T-cell (primary cell): ENCODE results near the gene GFOD1. TPM values are rescaled to one million over a fixed set of nuclear protein-coding genes. Genes with fewer than 3 reads are reported as not detected.

ENCODE experiments used
- ATAC-seq, 4 experiments: fragments of 200-7000 bp in 3 of 4; fragments of 150-1000 bp in 1 of 4; cut with Tn5 transposase; replicated peaks in 1 of 4; 1 replicate in 3 of 4; 2 replicates in 1 of 4; pipeline ENCODE4 v1.10.0; 2021; ENCODE audit warnings: moderate library complexity in 3 of 4, mild to moderate bottlenecking in 2 of 4, moderate number of reproducible peaks in 1 of 4
- CTCF ChIA-PET, 2 donors: fragments of 300-600 bp; sonication (Branson Sonifier 250); formaldehyde crosslinking; loops; one replicate each; lab custom pipeline; 2022; ENCODE audit warnings: antibody characterized with exemption in 2 of 2; lab: Charles Lee
- POLR2A ChIA-PET, 2 donors: fragments of 300-600 bp; sonication (Branson Sonifier 250); formaldehyde crosslinking; loops; one replicate each; lab custom pipeline; 2022; ENCODE audit warnings: antibody characterized with exemption in 2 of 2; lab: Charles Lee
- DNase-seq, 35 experiments: peaks; one replicate each; pipeline versions ENCODE4 v3.0.0 to v3.0.0-alpha.2; 2013 to 2023
- H3K27ac ChIP-seq: one replicate; pipeline ENCODE4 v1.5.1; 2013; ENCODE audit warnings: low read length
- H3K27me3 ChIP-seq, 2 experiments: replicated peaks in 1 of 2; 1 replicate in 1 of 2; 2 replicates in 1 of 2; pipeline versions ENCODE4 v1.6.1 to v1.7.0; 2013; ENCODE audit warnings: low read length in 1 of 2, mixed read lengths in 1 of 2; ENCODE audit not compliant: control insufficient read depth in 2 of 2, insufficient read depth in 2 of 2; ENCODE audit errors: extremely low read depth in 1 of 2
- H3K36me3 ChIP-seq, 2 donors: 1 replicate in 1 of 2; 2 replicates in 1 of 2; pipeline versions ENCODE4 v1.6.1 to v1.7.0; 2013; ENCODE audit warnings: low read length in 1 of 2; ENCODE audit not compliant: control insufficient read depth in 2 of 2, insufficient read depth in 1 of 2; ENCODE audit errors: extremely low read depth in 1 of 2
- H3K4me1 ChIP-seq, 2 experiments: 1 replicate in 1 of 2; 2 replicates in 1 of 2; pipeline versions ENCODE4 v1.6.1 to v1.7.0; 2013; ENCODE audit warnings: low read length in 2 of 2, mixed read lengths in 1 of 2; ENCODE audit not compliant: insufficient read depth in 2 of 2, control insufficient read depth in 1 of 2; ENCODE audit errors: extremely low read depth in 1 of 2
- H3K4me3 ChIP-seq, 2 donors: 1 replicate in 1 of 2; 2 replicates in 1 of 2; pipeline versions ENCODE4 v1.5.1 to v1.7.0; 2013; ENCODE audit warnings: mild to moderate bottlenecking in 2 of 2, low read length in 1 of 2, moderate library complexity in 1 of 2; ENCODE audit not compliant: control insufficient read depth in 1 of 2; ENCODE audit errors: extremely low read depth in 1 of 2
- H3K9me3 ChIP-seq: 2 replicates; pipeline ENCODE4 v1.7.0; 2013
- H3K27ac Mint-ChIP-seq, 2 donors: one replicate each; pipeline ENCODE4 v1.8.0; 2020 to 2021; ENCODE audit warnings: mild to moderate bottlenecking in 2 of 2, mixed read lengths in 2 of 2
- H3K27me3 Mint-ChIP-seq, 2 donors: one replicate each; pipeline ENCODE4 v1.8.0; 2021 to 2022; ENCODE audit warnings: mixed read lengths in 2 of 2
- H3K36me3 Mint-ChIP-seq: one replicate; pipeline ENCODE4 v1.8.0; 2021; ENCODE audit warnings: mixed read lengths
- H3K4me1 Mint-ChIP-seq, 3 donors: one replicate each; pipeline ENCODE4 v1.8.0; 2020 to 2022; ENCODE audit warnings: mixed read lengths in 3 of 3, mild to moderate bottlenecking in 1 of 3
- H3K4me3 Mint-ChIP-seq, 3 donors: one replicate each; pipeline ENCODE4 v1.8.0; 2020 to 2022; ENCODE audit warnings: mild to moderate bottlenecking in 3 of 3, mixed read lengths in 3 of 3, moderate library complexity in 3 of 3
- H3K9me3 Mint-ChIP-seq, 3 donors: one replicate each; pipeline ENCODE4 v1.8.0; 2020 to 2022; ENCODE audit warnings: mixed read lengths in 3 of 3
- WGBS: methylation state at CpG from one replicate; pipeline ENCODE4 v1.1.5; 2013; ENCODE audit warnings: missing lambda C conversion rate; ENCODE audit not compliant: insufficient coverage; 5-methylcytosine and 5-hydroxymethylcytosine counted together
- total RNA-seq, 35 experiments: library from RNA in 6 of 35; stranded (reverse) in 6 of 35; fragments of 120-200 nt in 1 of 35; gene quantifications; one replicate each; pipeline versions ENCODE4 v1.2.1 to v1.2.4 and lab custom pipeline; 2013 to 2026

Gene GFOD1
- total RNA-seq, 5 donors from 2014 or later (not counting 1 experiment from before 2014, with no cell fraction given): 1.9 to 3.2 (median 2.3) TPM

GRCh38 chr6:13373919-13374318, 113.5 kb downstream of the GFOD1 start:
- POLR2A ChIA-PET: no interaction called here
- Histone ChIP-seq H3K27ac (no peak overlapping the region), H3K9me3 (no peaks in the 10 kb centered on the region), H3K4me1 (peaks cover 0 to 14% of the 10 kb centered on the region in 2 experiments), H3K4me3 (no peak overlapping the region), H3K27me3 (no peaks in the 10 kb centered on the region), H3K36me3 (no peaks in the 10 kb centered on the region)
- CTCF ChIA-PET: no interaction called here
- DNase-seq (no peak), ATAC-seq (no peak)
- Mint-ChIP-seq H3K9me3 (no peaks in the 10 kb centered on the region), H3K36me3 (no peaks in the 10 kb centered on the region), H3K27me3 (peaks cover 0 to 4% of the 10 kb centered on the region in 2 donors), H3K4me3 (no peak overlapping the region), H3K4me1 (peaks cover 0 to 21% (median 8%) of the 10 kb centered on the region in 3 donors), H3K27ac (no peak overlapping the region)
- 83% methylated on average over 1 of the region's 1 CpG for WGBS

- H3K27ac Mint-ChIP-seq: no peak overlapping the region
- DNase-seq: no peak
- ChIA-PET POLR2A (no interaction called here), CTCF (no interaction called here)
- H3K27me3 ChIP-seq: no peaks in the 10 kb centered on the region
- H3K27ac ChIP-seq: no peak overlapping the region
- H3K9me3 ChIP-seq: no peaks in the 10 kb centered on the region
- H3K4me1 ChIP-seq: peaks cover 0 to 14% of the 10 kb centered on the region in 2 experiments
- no peaks in the 10 kb centered on the region for H3K36me3 ChIP-seq
- peaks cover 0 to 4% of the 10 kb centered on the region in 2 donors for H3K27me3 Mint-ChIP-seq
- no peaks in the 10 kb centered on the region for H3K9me3 Mint-ChIP-seq
- no peak overlapping the region for H3K4me3 Mint-ChIP-seq
- no peaks in the 10 kb centered on the region for H3K36me3 Mint-ChIP-seq
- ATAC-seq: no peak
- no CpG with 5 or more reads among the region's 1 CpG for WGBS
- peaks cover 0 to 20% (median 8%) of the 10 kb centered on the region in 3 donors for H3K4me1 Mint-ChIP-seq
- no peak overlapping the region for H3K4me3 ChIP-seq
These were observed 113.9 kb downstream of the GFOD1 start for GRCh38 chr6:13373488-13373886.

DNA sequence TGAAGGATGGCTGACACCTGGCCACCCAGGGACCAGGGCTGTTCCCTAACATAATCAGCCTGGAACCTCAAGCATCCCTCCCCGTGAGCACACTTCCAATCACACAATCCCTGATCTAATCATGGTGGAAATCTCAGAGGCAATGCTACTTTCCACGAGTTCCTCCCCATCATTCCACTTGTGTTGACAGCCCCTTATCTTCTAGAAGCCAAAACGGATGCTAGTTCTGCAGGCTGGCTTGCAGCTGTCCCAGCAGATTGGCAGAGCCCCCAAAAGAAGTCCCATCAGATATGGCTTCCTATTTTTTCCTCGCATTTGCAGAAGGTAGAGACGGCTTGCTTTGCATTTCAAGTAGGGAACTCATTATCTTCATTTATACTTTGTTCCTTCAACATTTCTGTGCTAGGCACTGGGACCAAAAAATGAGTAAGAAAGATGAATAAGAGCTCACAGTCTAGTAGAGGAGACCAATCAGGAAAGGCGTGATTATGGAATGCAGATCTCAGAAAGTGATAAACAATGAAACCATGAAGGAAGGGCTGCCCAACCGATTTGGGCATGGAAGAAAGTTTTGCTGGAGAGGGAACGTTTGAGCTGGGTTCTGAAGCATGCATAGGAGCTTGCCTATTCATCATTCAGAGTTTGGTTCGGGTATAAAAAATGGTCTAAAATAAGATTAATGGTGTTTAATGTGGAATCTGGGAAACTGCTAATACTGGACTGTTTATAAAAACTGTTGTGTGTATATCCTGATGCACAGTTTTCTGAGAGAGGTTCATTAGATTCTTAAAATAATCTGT, 114.5 kb downstream of the GFOD1 start:
- ATAC-seq (no peak), DNase-seq (no peak)
- Histone ChIP-seq H3K4me1 (peaks cover 0 to 14% of the 10 kb centered on the region in 2 experiments), H3K36me3 (no peaks in the 10 kb centered on the region), H3K27ac (no peak overlapping the region), H3K9me3 (no peaks in the 10 kb centered on the region), H3K27me3 (no peaks in the 10 kb centered on the region), H3K4me3 (no peak overlapping the region)
- no peaks in the 10 kb centered on the region for H3K9me3 Mint-ChIP-seq
- peaks cover 0 to 20% (median 8%) of the 10 kb centered on the region in 3 donors for H3K4me1 Mint-ChIP-seq
- POLR2A ChIA-PET: no interaction called here
- H3K27ac Mint-ChIP-seq: no peak overlapping the region
- H3K27me3 Mint-ChIP-seq: peaks cover 0 to 4% of the 10 kb centered on the region in 2 donors
- CTCF ChIA-PET: interaction anchor here in 1 of 2 donors (0.5 kb wide), 1 partner anchor 39 kb away, joined by 3 read pairs; no protein-coding TSS in a partner anchor
- no peak overlapping the region for H3K4me3 Mint-ChIP-seq
- H3K36me3 Mint-ChIP-seq: no peaks in the 10 kb centered on the region
- 76% methylated on average over 7 of the region's 9 CpGs for WGBS

- no peaks in the 10 kb centered on the region for H3K27me3 ChIP-seq
- H3K4me1 ChIP-seq: peaks cover 0 to 14% of the 10 kb centered on the region in 2 experiments
- ChIA-PET POLR2A (interaction anchor here in 1 of 2 donors (0.5 kb wide), 1 partner anchor 309 kb away, joined by 3 read pairs; no protein-coding TSS in a partner anchor), CTCF (no interaction called here)
- H3K36me3 ChIP-seq: no peaks in the 10 kb centered on the region
- Mint-ChIP-seq H3K4me1 (peaks cover 0 to 17% (median 8%) of the 10 kb centered on the region in 3 donors), H3K36me3 (no peaks in the 10 kb centered on the region), H3K4me3 (no peak overlapping the region), H3K27me3 (peaks cover 0 to 4% of the 10 kb centered on the region in 2 donors), H3K27ac (no peak overlapping the region), H3K9me3 (no peaks in the 10 kb centered on the region)
- 93% methylated on average over 3 of the region's 6 CpGs for WGBS
- ATAC-seq (no peak), DNase-seq (no peak)
- H3K27ac ChIP-seq: no peak overlapping the region
- H3K9me3 ChIP-seq: no peaks in the 10 kb centered on the region
- H3K4me3 ChIP-seq: no peak overlapping the region
These were observed 115.3 kb downstream of the GFOD1 start for GRCh38 chr6:13372076-13372475.

DNA sequence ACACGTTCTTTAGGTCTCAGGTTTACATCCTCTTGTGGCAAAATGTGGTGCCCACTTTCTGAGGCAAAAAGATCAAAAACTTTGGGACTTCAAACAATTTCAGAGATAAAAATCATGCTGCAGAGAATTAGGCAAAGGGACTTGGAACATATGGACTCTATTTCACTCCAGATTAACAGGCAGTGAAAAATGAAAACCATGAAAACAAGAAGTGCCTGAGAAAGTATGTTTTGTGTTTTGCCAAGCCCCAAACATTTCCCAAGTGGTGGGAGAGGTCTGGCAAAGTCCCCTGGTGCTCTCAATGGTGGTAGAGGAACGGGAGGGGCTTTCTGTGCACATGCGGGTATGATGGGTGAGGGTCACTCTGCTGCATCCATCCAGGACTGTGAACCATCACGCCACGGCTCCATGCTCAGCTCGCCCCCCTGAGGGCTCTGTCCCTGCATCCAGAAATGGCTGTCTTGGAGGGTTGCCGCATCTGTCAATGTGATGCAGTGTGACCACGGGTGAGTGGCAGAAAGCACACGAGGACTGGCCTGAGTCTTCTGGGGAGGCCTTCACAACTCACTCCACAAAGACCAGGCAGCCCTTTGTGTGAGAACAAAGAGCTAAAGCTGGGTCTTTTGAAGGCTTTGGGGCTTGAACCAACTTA, 115.9 kb downstream of the GFOD1 start:
- Histone ChIP-seq H3K9me3 (no peaks in the 10 kb centered on the region), H3K4me1 (peaks cover 0 to 14% of the 10 kb centered on the region in 2 experiments), H3K27me3 (no peaks in the 10 kb centered on the region), H3K36me3 (no peaks in the 10 kb centered on the region), H3K27ac (no peak overlapping the region), H3K4me3 (no peak overlapping the region)
- DNase-seq (no peak), ATAC-seq (no peak)
- H3K9me3 Mint-ChIP-seq: no peaks in the 10 kb centered on the region
- CTCF ChIA-PET: no interaction called here
- no peak overlapping the region for H3K4me3 Mint-ChIP-seq
- no peak overlapping the region for H3K27ac Mint-ChIP-seq
- H3K27me3 Mint-ChIP-seq: peaks cover 0 to 4% of the 10 kb centered on the region in 2 donors
- 94% methylated on average over 7 of the region's 9 CpGs for WGBS
- no peaks in the 10 kb centered on the region for H3K36me3 Mint-ChIP-seq
- H3K4me1 Mint-ChIP-seq: peaks cover 0 to 17% (median 8%) of the 10 kb centered on the region in 3 donors
- POLR2A ChIA-PET: interaction anchor here in 1 of 2 donors (0.5 kb wide), 1 partner anchor 308 kb away, joined by 3 read pairs; no protein-coding TSS in a partner anchor

DNA sequence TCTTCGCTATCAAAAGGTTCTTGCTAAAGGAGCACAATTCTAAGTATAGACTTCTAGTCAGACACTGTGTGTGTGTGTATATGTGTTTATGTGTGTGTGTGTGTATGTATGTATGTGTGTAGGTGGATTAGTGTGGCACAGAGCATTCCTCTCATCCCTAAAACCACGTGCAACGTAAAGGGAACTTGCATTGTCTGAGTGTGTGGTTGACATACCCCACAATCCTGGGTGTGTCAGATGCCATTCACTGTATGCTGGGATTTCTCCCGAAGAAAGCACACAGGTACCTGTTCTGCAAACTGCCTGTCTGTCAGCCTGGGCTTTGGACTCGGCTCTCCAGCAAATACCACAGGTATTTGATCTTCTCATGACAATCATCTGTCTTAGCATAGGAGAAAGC, 116.8 kb downstream of the GFOD1 start:
- ChIA-PET CTCF (no interaction called here), POLR2A (no interaction called here)
- DNase-seq: no peak
- no peak overlapping the region for H3K27ac Mint-ChIP-seq
- H3K4me3 ChIP-seq: no peak overlapping the region
- H3K4me1 Mint-ChIP-seq: peaks cover 0 to 13% (median 7%) of the 10 kb centered on the region in 3 donors
- 100% methylated on average over 1 of the region's 5 CpGs for WGBS
- ATAC-seq: no peak
- no peaks in the 10 kb centered on the region for H3K27me3 ChIP-seq
- H3K9me3 ChIP-seq: no peaks in the 10 kb centered on the region
- H3K9me3 Mint-ChIP-seq: no peaks in the 10 kb centered on the region
- H3K27ac ChIP-seq: no peak overlapping the region
- H3K27me3 Mint-ChIP-seq: peaks cover 0 to 4% of the 10 kb centered on the region in 2 donors
- H3K36me3 ChIP-seq: no peaks in the 10 kb centered on the region
- H3K4me3 Mint-ChIP-seq: no peak overlapping the region
- peaks cover 0 to 9% of the 10 kb centered on the region in 2 experiments for H3K4me1 ChIP-seq
- H3K36me3 Mint-ChIP-seq: no peaks in the 10 kb centered on the region
